Endothelial cell (in vitro differentiated cells): ENCODE measurements around the gene RAB40B. TPM values are rescaled to one million over a fixed set of nuclear protein-coding genes. Genes with fewer than 3 reads are reported as not detected.

Experiments
- DNase-seq: peaks from one replicate; pipeline ENCODE4 v3.0.0; 2021; ENCODE audit warnings: low spot score
- H3K27ac Mint-ChIP-seq: one replicate; pipeline ENCODE4 v1.8.0; 2021; ENCODE audit warnings: mixed read lengths, inconsistent platforms; ENCODE audit not compliant: unreplicated experiment
- H3K27me3 Mint-ChIP-seq: one replicate; pipeline ENCODE4 v1.8.0; 2021; ENCODE audit warnings: mild to moderate bottlenecking, moderate library complexity, mixed read lengths, inconsistent platforms; ENCODE audit not compliant: unreplicated experiment
- H3K36me3 Mint-ChIP-seq: one replicate; pipeline ENCODE4 v1.8.0; 2021; ENCODE audit warnings: mild to moderate bottlenecking, low read depth, mixed read lengths, inconsistent platforms; ENCODE audit not compliant: unreplicated experiment
- H3K4me1 Mint-ChIP-seq: one replicate; pipeline ENCODE4 v1.8.0; 2021; ENCODE audit warnings: mild to moderate bottlenecking, mixed read lengths, inconsistent platforms; ENCODE audit not compliant: unreplicated experiment
- H3K4me3 Mint-ChIP-seq: one replicate; pipeline ENCODE4 v1.8.0; 2021; ENCODE audit warnings: mild to moderate bottlenecking, mixed read lengths, inconsistent platforms; ENCODE audit not compliant: unreplicated experiment
- H3K9me3 Mint-ChIP-seq: one replicate; pipeline ENCODE4 v1.8.0; 2021; ENCODE audit warnings: mixed read lengths, inconsistent platforms; ENCODE audit not compliant: unreplicated experiment
- total RNA-seq: library from RNA; stranded (reverse); fragmentation: NEBNext Ultra II Directional; extraction: Animal tissue kit (Norgen Biotek cat#: 25700); gene quantifications from one replicate; pipeline ENCODE4 v1.2.1, GENCODE V29; 2021; ENCODE audit not compliant: unreplicated experiment
- TF ChIP-seq, protein P1 (sequence below): fragments of 200-600 bp; sonication (generic); IDR thresholded peaks from one replicate; pipeline ENCODE4 v1.5.0; 2021; ENCODE audit warnings: antibody characterized with exemption; ENCODE audit not compliant: unreplicated experiment

RAB40B gene
- total RNA-seq, 1 donor from 2014 or later, result 6.7 TPM

DNA sequence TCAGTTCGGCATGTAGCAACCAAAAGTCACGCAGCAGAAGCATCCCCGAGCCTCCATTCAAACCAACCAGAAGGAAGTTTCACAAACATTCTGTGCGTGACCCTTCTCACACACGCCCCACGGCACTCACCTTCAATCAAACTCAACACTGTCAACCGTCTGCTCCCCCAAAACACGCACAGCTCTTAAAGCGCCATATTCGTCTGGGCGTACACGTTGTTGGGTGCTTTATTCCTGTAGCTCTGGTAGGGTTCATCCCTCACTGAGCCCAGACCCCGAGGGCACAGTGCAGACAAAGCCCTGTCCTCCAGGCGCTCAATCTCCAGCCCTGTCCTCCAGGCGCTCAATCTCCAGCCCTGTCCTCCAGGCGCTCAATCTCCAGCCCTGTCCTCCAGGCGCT, 2.2 kb downstream of the RAB40B start:
- Mint-ChIP-seq H3K4me1 (peaks cover 4% of the 10 kb centered on the region), H3K4me3 (no peak overlapping the region), H3K36me3 (peaks cover 5% of the 10 kb centered on the region), H3K9me3 (peaks cover 9% of the 10 kb centered on the region), H3K27me3 (peaks cover 28% of the 10 kb centered on the region), H3K27ac (no peak overlapping the region)
- no peak for DNase-seq
- TF ChIP-seq, protein P1, sequence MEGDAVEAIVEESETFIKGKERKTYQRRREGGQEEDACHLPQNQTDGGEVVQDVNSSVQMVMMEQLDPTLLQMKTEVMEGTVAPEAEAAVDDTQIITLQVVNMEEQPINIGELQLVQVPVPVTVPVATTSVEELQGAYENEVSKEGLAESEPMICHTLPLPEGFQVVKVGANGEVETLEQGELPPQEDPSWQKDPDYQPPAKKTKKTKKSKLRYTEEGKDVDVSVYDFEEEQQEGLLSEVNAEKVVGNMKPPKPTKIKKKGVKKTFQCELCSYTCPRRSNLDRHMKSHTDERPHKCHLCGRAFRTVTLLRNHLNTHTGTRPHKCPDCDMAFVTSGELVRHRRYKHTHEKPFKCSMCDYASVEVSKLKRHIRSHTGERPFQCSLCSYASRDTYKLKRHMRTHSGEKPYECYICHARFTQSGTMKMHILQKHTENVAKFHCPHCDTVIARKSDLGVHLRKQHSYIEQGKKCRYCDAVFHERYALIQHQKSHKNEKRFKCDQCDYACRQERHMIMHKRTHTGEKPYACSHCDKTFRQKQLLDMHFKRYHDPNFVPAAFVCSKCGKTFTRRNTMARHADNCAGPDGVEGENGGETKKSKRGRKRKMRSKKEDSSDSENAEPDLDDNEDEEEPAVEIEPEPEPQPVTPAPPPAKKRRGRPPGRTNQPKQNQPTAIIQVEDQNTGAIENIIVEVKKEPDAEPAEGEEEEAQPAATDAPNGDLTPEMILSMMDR, result no peak

DNA sequence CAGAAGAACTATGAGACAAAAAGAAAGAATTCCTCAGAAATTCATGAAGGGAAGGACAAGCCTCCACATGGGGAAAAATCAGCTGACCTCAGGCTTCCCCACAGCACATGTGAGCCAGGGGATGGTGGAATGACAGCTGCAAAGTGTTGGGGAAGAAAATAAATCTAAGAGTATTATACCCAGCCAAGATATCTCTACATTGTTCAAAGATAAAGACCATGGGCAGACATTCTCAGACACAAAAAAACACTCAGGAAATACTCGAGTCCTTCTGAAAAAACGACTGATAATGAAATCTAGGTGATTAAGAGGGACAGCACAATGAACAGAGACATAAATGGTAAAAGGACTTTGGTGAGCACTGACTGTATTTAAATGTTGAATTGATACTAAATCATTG, 3.9 kb downstream of the RAB40B start:
- H3K27ac Mint-ChIP-seq, result no peak overlapping the region

DNA sequence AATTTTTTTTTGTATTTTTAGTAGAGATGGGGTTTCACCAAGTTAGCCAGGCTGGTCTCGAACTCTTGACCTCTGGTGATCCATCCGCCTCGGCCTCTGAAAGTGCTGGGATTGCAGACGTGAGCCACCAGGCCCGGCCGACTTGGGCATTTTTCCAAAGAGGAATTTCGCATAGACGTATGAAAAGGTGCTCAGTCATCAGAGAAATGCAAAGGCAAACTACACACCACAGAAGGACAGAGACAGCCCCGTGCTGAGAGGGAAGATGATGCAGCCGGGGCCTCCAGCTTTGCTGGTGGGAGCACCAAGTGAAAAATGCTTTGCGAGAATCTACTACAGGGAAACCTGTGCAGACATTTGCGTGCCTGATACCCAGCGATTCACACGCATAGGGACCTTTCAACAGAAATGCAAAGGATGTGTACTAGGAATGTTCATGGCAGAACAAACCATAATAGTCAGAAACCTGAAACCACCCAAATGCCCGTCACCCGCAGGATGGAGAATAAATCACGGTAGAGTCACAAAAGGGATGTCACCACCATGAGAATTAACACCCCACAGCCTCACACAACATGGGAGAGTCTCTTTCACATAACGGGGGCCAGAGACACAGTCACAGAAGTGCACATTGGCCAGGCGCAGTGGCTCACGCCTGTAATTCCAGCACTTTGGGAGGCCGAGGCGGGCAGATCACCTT, 5.2 kb downstream of the RAB40B start:
- peaks cover 9% of the 10 kb centered on the region for H3K9me3 Mint-ChIP-seq
- no peak for DNase-seq
- H3K4me3 Mint-ChIP-seq, result no peak overlapping the region
- H3K36me3 Mint-ChIP-seq, result peaks cover 9% of the 10 kb centered on the region
- H3K4me1 Mint-ChIP-seq, result no peaks in the 10 kb centered on the region
- H3K27me3 Mint-ChIP-seq, result peaks cover 18% of the 10 kb centered on the region
- H3K27ac Mint-ChIP-seq, result no peak overlapping the region
- TF ChIP-seq, protein P1, result no peak

More for the DNA sequence above, 3.9 kb downstream of the RAB40B start:
- TF ChIP-seq, protein P1, result no peak
- Mint-ChIP-seq H3K36me3 (peaks cover 9% of the 10 kb centered on the region), H3K9me3 (peaks cover 9% of the 10 kb centered on the region), H3K27me3 (peaks cover 25% of the 10 kb centered on the region), H3K4me1 (peaks cover 4% of the 10 kb centered on the region), H3K4me3 (no peak overlapping the region)
- no peak for DNase-seq

DNA sequence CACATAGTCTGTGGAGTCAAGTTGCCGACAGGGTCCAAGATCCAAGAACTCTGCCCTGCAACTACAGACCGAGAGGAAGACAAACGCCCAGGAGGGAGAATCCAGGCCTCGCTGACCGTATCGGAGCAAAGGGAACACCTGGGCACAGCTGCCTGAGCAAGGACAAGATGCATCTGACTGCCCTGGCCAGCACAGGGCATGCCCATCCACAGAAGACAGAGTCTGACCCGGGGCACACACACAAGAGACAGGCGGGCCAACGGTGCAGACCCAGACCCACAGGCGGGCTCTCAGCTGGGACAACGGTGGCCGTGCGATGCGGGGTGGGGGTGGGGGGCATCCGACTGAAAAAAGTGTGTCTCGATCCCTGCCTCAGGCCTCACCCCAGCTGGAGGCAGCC, 6.2 kb downstream of the RAB40B start:
- Mint-ChIP-seq H3K27ac (no peak overlapping the region), H3K4me1 (no peaks in the 10 kb centered on the region)

DNA sequence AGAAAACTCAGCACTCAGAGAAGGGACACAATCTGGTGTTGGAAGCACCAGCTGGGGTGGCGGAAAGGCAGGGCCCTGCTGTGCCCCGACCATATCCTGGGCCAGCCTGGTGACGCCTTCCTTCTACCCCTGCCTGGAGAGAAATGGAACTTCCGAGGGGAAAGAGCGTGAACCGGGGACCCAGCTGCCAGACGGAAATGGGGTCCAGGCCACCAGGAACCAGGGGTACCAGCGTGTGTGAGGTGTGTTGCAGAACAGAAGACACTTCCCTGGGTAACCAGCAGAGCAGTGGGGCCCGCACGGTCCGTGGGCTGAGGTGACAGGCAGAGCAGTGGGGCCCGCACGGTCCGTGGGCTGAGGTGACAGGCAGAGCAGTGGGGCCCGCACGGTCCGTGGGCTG, 6.8 kb downstream of the RAB40B start:
- TF ChIP-seq, protein P1, result no peak
- DNase-seq, result no peak
- H3K4me1 Mint-ChIP-seq, result no peaks in the 10 kb centered on the region

More for the DNA sequence above, 6.2 kb downstream of the RAB40B start:
- TF ChIP-seq, protein P1, result no peak
- Mint-ChIP-seq H3K27me3 (peaks cover 17% of the 10 kb centered on the region), H3K4me3 (no peak overlapping the region), H3K36me3 (peaks cover 9% of the 10 kb centered on the region), H3K9me3 (peaks cover 9% of the 10 kb centered on the region)
- no peak for DNase-seq

More for the DNA sequence above, 6.8 kb downstream of the RAB40B start:
- Mint-ChIP-seq H3K27me3 (peaks cover 15% of the 10 kb centered on the region), H3K36me3 (peaks cover 13% of the 10 kb centered on the region), H3K9me3 (peaks cover 9% of the 10 kb centered on the region), H3K4me3 (no peak overlapping the region), H3K27ac (no peak overlapping the region)
